Fibroblast of the conjunctiva (primary cell): ENCODE data around the gene APBA2.
"Not testable (repeated sequence)": the region's sequence is repeated elsewhere in the genome, so short reads cannot be mapped to it uniquely, and the experiment has no call there.

Source experiments
- DNase-seq: peaks from one replicate; pipeline ENCODE4 v3.0.0-alpha.2; 2010; ENCODE audit warnings: low read depth

Gene APBA2

GRCh38 chr15:28878209-28878608 lies 7.6 kb upstream of the APBA2 start:
- DNase-seq = no peak

- no peak for DNase-seq
Observed at GRCh38 chr15:28879551-28879950, 6.2 kb upstream of the APBA2 start.

GRCh38 chr15:28880680-28881079 lies 5.1 kb upstream of the APBA2 start:
- no peak for DNase-seq

GRCh38 chr15:28881170-28881569 lies 4.6 kb upstream of the APBA2 start:
- no peak for DNase-seq

GRCh38 chr15:28881600-28881999 lies 4.2 kb upstream of the APBA2 start:
- DNase-seq = no peak

- no peak for DNase-seq
Observed at GRCh38 chr15:28884151-28884940, 1.4 kb upstream of the APBA2 start.

GRCh38 chr15:28885128-28885629 lies 595 bp upstream of the APBA2 start:
- no peak for DNase-seq

- no peak for DNase-seq
Observed at GRCh38 chr15:28886431-28887338, 911 bp downstream of the APBA2 start.

- DNase-seq = no peak
Observed at GRCh38 chr15:28887339-28888174, 1.8 kb downstream of the APBA2 start.

- DNase-seq = no peak
Observed at GRCh38 chr15:28888302-28888894, 2.6 kb downstream of the APBA2 start.

- no peak for DNase-seq
Observed at GRCh38 chr15:28888900-28889299, 3.1 kb downstream of the APBA2 start.

- DNase-seq = no peak
Observed at GRCh38 chr15:28889346-28889745, 3.6 kb downstream of the APBA2 start.

- DNase-seq = not testable (repeated sequence)
Observed at GRCh38 chr15:28889871-28890270, 4.1 kb downstream of the APBA2 start.

- not testable (repeated sequence) for DNase-seq
Observed at GRCh38 chr15:28890291-28890690, 4.5 kb downstream of the APBA2 start.

- DNase-seq = no peak
Observed at GRCh38 chr15:28890711-28891495, 5.1 kb downstream of the APBA2 start.

- DNase-seq = no peak
Observed at GRCh38 chr15:28891588-28891987, 5.8 kb downstream of the APBA2 start.

GRCh38 chr15:28892789-28893610 lies 7.2 kb downstream of the APBA2 start:
- DNase-seq = no peak

GRCh38 chr15:28894631-28895030 lies 8.9 kb downstream of the APBA2 start:
- no peak for DNase-seq

- no peak for DNase-seq
Observed at GRCh38 chr15:28895146-28895545, 9.4 kb downstream of the APBA2 start.

GRCh38 chr15:28895566-28895965 lies 9.8 kb downstream of the APBA2 start:
- DNase-seq = no peak
